ENCODE measurements around the gene ITPR3.

Gene ITPR3

DNA sequence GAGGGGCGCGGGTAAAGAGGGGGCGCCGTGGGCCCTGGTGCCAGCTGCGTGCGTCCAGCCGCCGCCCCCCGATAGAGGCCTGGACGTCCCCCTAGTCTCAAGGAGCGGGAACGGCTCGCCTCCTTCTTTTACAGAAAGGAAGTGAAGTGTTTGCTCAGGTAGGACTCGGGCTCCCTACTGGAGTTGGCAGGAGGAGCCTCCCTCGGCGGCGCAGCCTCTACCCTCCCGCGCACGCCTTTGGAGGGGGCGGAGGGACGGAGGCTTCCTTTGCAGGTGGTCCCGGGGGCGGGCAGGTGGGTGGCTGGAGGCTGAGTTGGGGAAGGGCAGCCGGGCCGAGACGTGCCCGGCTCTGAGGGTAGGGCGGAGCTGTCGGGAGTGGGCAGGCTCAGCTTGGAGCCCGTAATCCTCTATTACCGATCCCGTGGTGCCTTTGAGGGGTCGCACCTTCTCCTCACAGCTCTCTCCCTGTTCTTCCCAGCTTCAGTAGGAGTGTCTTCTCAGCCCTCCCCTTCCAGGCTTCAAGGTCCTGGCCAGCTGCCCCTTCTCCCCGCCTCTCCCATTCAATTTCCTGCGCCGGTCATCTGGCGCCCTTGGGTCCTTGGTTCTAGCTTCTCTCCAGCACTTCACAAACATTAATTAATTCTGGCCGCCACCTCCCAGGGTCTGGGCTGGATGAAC is 728 bp downstream of the ITPR3 start:
- WGBS, 2 donors (ENCODE audit: extremely low coverage in 2 of 2, insufficient read length in 2 of 2, insufficient replicate concordance in 1 of 2) = no CpG with 5 or more reads among the region's 39 CpGs
- Histone ChIP-seq H2AFZ (ENCODE audit: low read length) (peak overlapping the region; percentile 91), H3K14ac (ENCODE audit: low read length) (no peak overlapping the region), H3K27me3 (ENCODE audit: control insufficient read depth in 3 of 3, insufficient read depth in 3 of 3, low read depth in 1 of 3, low read length in 3 of 3) (peaks cover 6 to 43% (median 27%) of the 10 kb centered on the region in 3 experiments), H3K4me1 (ENCODE audit: control insufficient read depth in 2 of 2, insufficient read depth in 1 of 2, low read depth in 1 of 2, low read length in 2 of 2) (peaks cover 6% of the 10 kb centered on the region in 2 donors), H3K18ac (ENCODE audit: low read length) (peak overlapping the region; percentile 95), H3K9ac (ENCODE audit: low read depth, low read length, poor library complexity) (peak overlapping the region; percentile 87), H3K4me3 (ENCODE audit: low read length in 2 of 2) (peak overlapping the region; percentile 28 to 49), H3K4ac (ENCODE audit: low read length) (no peak overlapping the region), H3K9me3 (replicated peaks in 1 of 2; ENCODE audit: control insufficient read depth in 2 of 2, insufficient read depth in 1 of 2, low read depth in 1 of 2, low read length in 2 of 2) (no peaks in the 10 kb centered on the region), H3K23ac (ENCODE audit: low read depth, low read length, poor library complexity) (peak overlapping the region; percentile 86), H4K91ac (ENCODE audit: low read depth, low read length, poor library complexity) (no peak overlapping the region), H3K79me1 (ENCODE audit: low read depth, low read length) (no peaks in the 10 kb centered on the region), H4K8ac (ENCODE audit: low read depth, low read length) (peak overlapping the region; percentile 53), H3K27ac (replicated peaks; ENCODE audit: low read length) (no peak overlapping the region), H2BK15ac (ENCODE audit: low read length) (peak overlapping the region; percentile 97), H2BK12ac (ENCODE audit: low read length) (no peak overlapping the region), H2BK5ac (ENCODE audit: low read length) (no peak overlapping the region), H2BK120ac (ENCODE audit: low read depth, low read length) (peak overlapping the region; percentile 39), H3K4me2 (ENCODE audit: insufficient read depth, low read length, poor library complexity, severe bottlenecking) (peak overlapping the region; percentile 98), H3K36me3 (replicated peaks in 1 of 2; ENCODE audit: control insufficient read depth in 2 of 2, insufficient read depth in 2 of 2, low read length in 2 of 2) (no peaks in the 10 kb centered on the region), H2AK5ac (ENCODE audit: low read depth, low read length) (peak overlapping the region; percentile 83)
- no peak for DNase-seq (ENCODE audit: low spot score)

- Histone ChIP-seq H3K14ac (ENCODE audit: low read length) (no peak overlapping the region), H2BK120ac (ENCODE audit: low read depth, low read length) (peak overlapping the region; percentile 64), H3K4me1 (ENCODE audit: control insufficient read depth in 2 of 2, insufficient read depth in 1 of 2, low read depth in 1 of 2, low read length in 2 of 2) (peaks cover 8 to 9% of the 10 kb centered on the region in 2 donors), H4K8ac (ENCODE audit: low read depth, low read length) (no peak overlapping the region), H3K27me3 (ENCODE audit: control insufficient read depth in 3 of 3, insufficient read depth in 3 of 3, low read depth in 1 of 3, low read length in 3 of 3) (peaks cover 6 to 43% (median 27%) of the 10 kb centered on the region in 3 experiments), H2BK5ac (ENCODE audit: low read length) (no peak overlapping the region), H3K79me1 (ENCODE audit: low read depth, low read length) (no peaks in the 10 kb centered on the region), H3K4ac (ENCODE audit: low read length) (peak overlapping the region; percentile 43), H3K4me3 (ENCODE audit: low read length in 2 of 2) (no peak overlapping the region), H2BK12ac (ENCODE audit: low read length) (peak overlapping the region; percentile 59), H3K27ac (replicated peaks; ENCODE audit: low read length) (no peak overlapping the region), H4K91ac (ENCODE audit: low read depth, low read length, poor library complexity) (no peak overlapping the region), H3K36me3 (replicated peaks in 1 of 2; ENCODE audit: control insufficient read depth in 2 of 2, insufficient read depth in 2 of 2, low read length in 2 of 2) (no peaks in the 10 kb centered on the region), H3K9ac (ENCODE audit: low read depth, low read length, poor library complexity) (no peak overlapping the region), H3K23ac (ENCODE audit: low read depth, low read length, poor library complexity) (peak overlapping the region; percentile 76), H3K4me2 (ENCODE audit: insufficient read depth, low read length, poor library complexity, severe bottlenecking) (no peak overlapping the region), H2AK5ac (ENCODE audit: low read depth, low read length) (no peak overlapping the region), H2BK15ac (ENCODE audit: low read length) (no peak overlapping the region), H3K18ac (ENCODE audit: low read length) (peak overlapping the region; percentile 48), H3K9me3 (replicated peaks in 1 of 2; ENCODE audit: control insufficient read depth in 2 of 2, insufficient read depth in 1 of 2, low read depth in 1 of 2, low read length in 2 of 2) (no peaks in the 10 kb centered on the region), H2AFZ (ENCODE audit: low read length) (no peak overlapping the region)
- no CpG with 5 or more reads among the region's 12 CpGs for WGBS, 2 donors (ENCODE audit: extremely low coverage in 2 of 2, insufficient read length in 2 of 2, insufficient replicate concordance in 1 of 2)
- no peak for DNase-seq (ENCODE audit: low spot score)
These were observed 1.6 kb downstream of the ITPR3 start for GRCh38 chr6:33622456-33623431.

DNA sequence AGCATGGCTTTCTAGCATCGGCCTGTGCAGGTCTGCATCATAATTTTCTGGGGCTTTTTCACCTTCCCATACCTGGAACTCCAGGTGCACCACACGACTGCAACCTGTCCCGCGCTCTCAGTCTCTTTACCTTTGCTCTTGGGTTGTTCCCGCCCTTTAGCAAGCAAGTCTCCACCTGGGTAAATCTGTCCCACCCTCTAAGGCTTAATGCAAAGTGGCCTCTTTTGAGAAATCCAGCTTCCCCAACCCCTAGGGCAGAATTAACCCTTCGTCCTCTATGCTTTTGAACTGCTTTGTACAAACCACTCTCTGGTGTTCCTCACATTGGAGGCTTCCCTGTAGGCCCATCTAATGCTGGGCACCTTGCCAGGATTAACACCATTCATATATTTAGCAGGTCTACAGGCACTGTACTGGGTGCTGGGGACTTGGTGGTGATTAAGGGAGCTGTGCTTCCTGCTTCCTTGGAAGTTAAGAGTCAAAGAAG is 2.8 kb downstream of the ITPR3 start:
- H4K91ac ChIP-seq (ENCODE audit: low read depth, low read length, poor library complexity) = no peak overlapping the region
- no peak overlapping the region for H2BK12ac ChIP-seq (ENCODE audit: low read length)
- H3K9ac ChIP-seq (ENCODE audit: low read depth, low read length, poor library complexity) = no peak overlapping the region
- H3K79me1 ChIP-seq (ENCODE audit: low read depth, low read length) = no peaks in the 10 kb centered on the region
- no peak overlapping the region for H3K18ac ChIP-seq (ENCODE audit: low read length)
- H3K36me3 ChIP-seq (replicated peaks in 1 of 2; ENCODE audit: control insufficient read depth in 2 of 2, insufficient read depth in 2 of 2, low read length in 2 of 2) = no peaks in the 10 kb centered on the region
- H3K27ac ChIP-seq (replicated peaks; ENCODE audit: low read length) = no peak overlapping the region
- no peak overlapping the region for H2BK5ac ChIP-seq (ENCODE audit: low read length)
- peaks cover 6 to 37% (median 27%) of the 10 kb centered on the region in 3 experiments for H3K27me3 ChIP-seq (ENCODE audit: control insufficient read depth in 3 of 3, insufficient read depth in 3 of 3, low read depth in 1 of 3, low read length in 3 of 3)
- H3K4me3 ChIP-seq (ENCODE audit: low read length in 2 of 2) = no peak overlapping the region
- H3K14ac ChIP-seq (ENCODE audit: low read length) = no peak overlapping the region
- H2BK120ac ChIP-seq (ENCODE audit: low read depth, low read length) = no peak overlapping the region
- H3K9me3 ChIP-seq (replicated peaks in 1 of 2; ENCODE audit: control insufficient read depth in 2 of 2, insufficient read depth in 1 of 2, low read depth in 1 of 2, low read length in 2 of 2) = no peaks in the 10 kb centered on the region
- DNase-seq (ENCODE audit: low spot score) = no peak
- no peak overlapping the region for H3K23ac ChIP-seq (ENCODE audit: low read depth, low read length, poor library complexity)
- H2AK5ac ChIP-seq (ENCODE audit: low read depth, low read length) = no peak overlapping the region
- H2BK15ac ChIP-seq (ENCODE audit: low read length) = no peak overlapping the region
- H2AFZ ChIP-seq (ENCODE audit: low read length) = no peak overlapping the region
- no peak overlapping the region for H3K4me2 ChIP-seq (ENCODE audit: insufficient read depth, low read length, poor library complexity, severe bottlenecking)
- H3K4ac ChIP-seq (ENCODE audit: low read length) = no peak overlapping the region
- no peak overlapping the region for H4K8ac ChIP-seq (ENCODE audit: low read depth, low read length)
- WGBS, 2 donors (ENCODE audit: extremely low coverage in 2 of 2, insufficient read length in 2 of 2, insufficient replicate concordance in 1 of 2) = no CpG with 5 or more reads among the region's 6 CpGs
- H3K4me1 ChIP-seq (ENCODE audit: control insufficient read depth in 2 of 2, insufficient read depth in 1 of 2, low read depth in 1 of 2, low read length in 2 of 2) = peaks cover 9 to 14% of the 10 kb centered on the region in 2 donors

DNA sequence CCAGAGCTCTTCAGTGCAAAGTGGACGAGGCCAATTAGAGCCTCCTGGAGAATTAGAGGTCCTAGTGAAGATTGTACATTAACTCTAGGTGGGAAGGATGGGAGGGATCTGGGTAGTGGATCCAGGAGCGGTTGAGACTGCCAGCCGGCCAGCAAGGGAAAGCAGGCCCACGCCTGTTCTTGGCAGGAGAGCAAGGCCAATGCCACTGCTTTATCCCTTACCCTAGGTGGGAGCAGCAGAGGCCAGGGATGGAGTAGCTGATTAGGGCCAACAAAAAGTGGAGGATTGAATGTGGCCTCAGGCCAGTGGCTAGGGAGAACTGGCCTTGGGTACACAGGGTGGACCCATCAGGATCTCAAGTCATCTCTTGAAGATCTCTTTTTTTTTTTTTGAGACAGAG is 3.7 kb downstream of the ITPR3 start:
- Histone ChIP-seq H3K4ac (ENCODE audit: low read length) (no peak overlapping the region), H2AK5ac (ENCODE audit: low read depth, low read length) (peak overlapping the region; percentile 74), H3K79me1 (ENCODE audit: low read depth, low read length) (no peaks in the 10 kb centered on the region), H2BK15ac (ENCODE audit: low read length) (no peak overlapping the region), H3K27me3 (ENCODE audit: control insufficient read depth in 3 of 3, insufficient read depth in 3 of 3, low read depth in 1 of 3, low read length in 3 of 3) (peaks cover 6 to 28% (median 25%) of the 10 kb centered on the region in 3 experiments), H3K27ac (replicated peaks; ENCODE audit: low read length) (no peak overlapping the region), H3K9ac (ENCODE audit: low read depth, low read length, poor library complexity) (no peak overlapping the region), H3K36me3 (replicated peaks in 1 of 2; ENCODE audit: control insufficient read depth in 2 of 2, insufficient read depth in 2 of 2, low read length in 2 of 2) (no peaks in the 10 kb centered on the region), H3K23ac (ENCODE audit: low read depth, low read length, poor library complexity) (no peak overlapping the region), H2AFZ (ENCODE audit: low read length) (no peak overlapping the region), H2BK120ac (ENCODE audit: low read depth, low read length) (no peak overlapping the region), H3K14ac (ENCODE audit: low read length) (no peak overlapping the region), H3K18ac (ENCODE audit: low read length) (no peak overlapping the region), H3K9me3 (replicated peaks in 1 of 2; ENCODE audit: control insufficient read depth in 2 of 2, insufficient read depth in 1 of 2, low read depth in 1 of 2, low read length in 2 of 2) (no peaks in the 10 kb centered on the region), H4K91ac (ENCODE audit: low read depth, low read length, poor library complexity) (no peak overlapping the region), H3K4me1 (ENCODE audit: control insufficient read depth in 2 of 2, insufficient read depth in 1 of 2, low read depth in 1 of 2, low read length in 2 of 2) (peaks cover 7 to 14% of the 10 kb centered on the region in 2 donors), H2BK5ac (ENCODE audit: low read length) (no peak overlapping the region), H4K8ac (ENCODE audit: low read depth, low read length) (no peak overlapping the region), H3K4me2 (ENCODE audit: insufficient read depth, low read length, poor library complexity, severe bottlenecking) (no peak overlapping the region), H2BK12ac (ENCODE audit: low read length) (no peak overlapping the region), H3K4me3 (ENCODE audit: low read length in 2 of 2) (no peak overlapping the region)
- no CpG with 5 or more reads among the region's 4 CpGs for WGBS, 2 donors (ENCODE audit: extremely low coverage in 2 of 2, insufficient read length in 2 of 2, insufficient replicate concordance in 1 of 2)
- DNase-seq (ENCODE audit: low spot score) = no peak

All from neuronal stem cell (in vitro differentiated cells).